Globus pallidus (tissue), 1 donor: ENCODE measurements around the gene SPATA6L.
"Not testable (repeated sequence)": the region's sequence is repeated elsewhere in the genome, so short reads cannot be mapped to it uniquely, and the experiment has no call there.

Source experiments
- DNase-seq: peaks from one replicate; pipeline ENCODE4 v3.0.0-alpha.2; 2015; ENCODE audit warnings: low spot score

Gene SPATA6L

DNA sequence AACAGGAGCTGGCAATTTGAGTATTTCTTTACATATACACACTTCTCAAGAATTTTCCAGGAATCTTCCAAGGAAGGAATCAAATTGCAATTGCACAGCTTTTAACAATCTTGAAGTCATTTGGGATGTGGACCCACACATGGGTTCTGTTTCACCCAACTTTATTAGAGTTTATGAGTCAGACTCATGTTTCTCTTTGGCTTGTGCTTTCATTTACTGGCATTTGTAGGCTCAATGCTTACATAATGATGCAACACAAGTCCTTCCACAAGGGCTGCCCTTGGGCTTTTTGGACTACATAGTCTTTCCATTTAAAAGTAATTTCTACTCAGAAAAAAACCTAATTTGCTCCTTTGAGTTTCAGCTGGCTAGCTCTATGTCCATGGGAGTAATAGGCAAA lies 8.5 kb upstream of the SPATA6L start:
- no peak for DNase-seq

DNA sequence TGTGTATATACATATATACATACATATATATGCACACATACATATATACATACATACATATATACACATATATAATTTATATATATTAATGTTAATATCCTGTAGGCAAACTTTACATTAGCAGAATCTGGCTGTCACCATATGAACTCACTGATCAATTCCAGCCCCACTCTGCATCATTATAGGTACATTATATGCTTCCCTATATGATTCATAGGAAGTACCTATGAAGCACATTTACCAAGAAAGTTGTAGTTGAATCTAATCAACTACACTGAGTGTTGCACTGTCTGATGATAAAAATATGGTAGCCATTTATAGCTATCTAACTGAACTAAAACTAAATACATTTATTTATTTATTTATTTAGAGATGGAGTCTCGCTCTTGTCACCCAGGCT lies 5.5 kb upstream of the SPATA6L start:
- DNase-seq: no peak

GRCh38 chr9:4670591-4670990 lies 4.3 kb upstream of the SPATA6L start:
- DNase-seq: no peak

- no peak for DNase-seq
Observed at GRCh38 chr9:4669890-4670289, 3.6 kb upstream of the SPATA6L start.

- DNase-seq: no peak
Observed at GRCh38 chr9:4668604-4669003, 2.3 kb upstream of the SPATA6L start.

- no peak for DNase-seq
Observed at GRCh38 chr9:4667681-4668080, 1.4 kb upstream of the SPATA6L start.

DNA sequence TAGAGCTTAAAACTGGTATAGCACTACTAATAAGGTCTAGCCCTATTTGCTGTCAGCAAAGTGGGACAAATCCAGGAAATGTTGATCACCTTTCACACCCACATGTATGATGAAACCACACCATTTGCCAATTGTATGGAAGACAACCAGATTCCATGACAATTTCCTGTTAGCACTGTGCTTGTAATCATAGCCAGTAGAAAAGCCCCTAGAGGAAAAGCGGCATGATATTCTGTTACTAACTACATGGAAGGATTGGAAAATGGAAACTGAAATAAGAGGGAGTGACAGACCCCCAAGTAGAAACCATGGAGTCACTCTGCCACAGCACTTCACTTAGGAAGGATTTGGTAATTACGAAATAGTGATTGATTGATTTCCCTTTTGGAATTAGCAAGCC lies 923 bp downstream of the SPATA6L start:
- DNase-seq: no peak

GRCh38 chr9:4663956-4664355 lies 2.3 kb downstream of the SPATA6L start:
- DNase-seq: no peak

DNA sequence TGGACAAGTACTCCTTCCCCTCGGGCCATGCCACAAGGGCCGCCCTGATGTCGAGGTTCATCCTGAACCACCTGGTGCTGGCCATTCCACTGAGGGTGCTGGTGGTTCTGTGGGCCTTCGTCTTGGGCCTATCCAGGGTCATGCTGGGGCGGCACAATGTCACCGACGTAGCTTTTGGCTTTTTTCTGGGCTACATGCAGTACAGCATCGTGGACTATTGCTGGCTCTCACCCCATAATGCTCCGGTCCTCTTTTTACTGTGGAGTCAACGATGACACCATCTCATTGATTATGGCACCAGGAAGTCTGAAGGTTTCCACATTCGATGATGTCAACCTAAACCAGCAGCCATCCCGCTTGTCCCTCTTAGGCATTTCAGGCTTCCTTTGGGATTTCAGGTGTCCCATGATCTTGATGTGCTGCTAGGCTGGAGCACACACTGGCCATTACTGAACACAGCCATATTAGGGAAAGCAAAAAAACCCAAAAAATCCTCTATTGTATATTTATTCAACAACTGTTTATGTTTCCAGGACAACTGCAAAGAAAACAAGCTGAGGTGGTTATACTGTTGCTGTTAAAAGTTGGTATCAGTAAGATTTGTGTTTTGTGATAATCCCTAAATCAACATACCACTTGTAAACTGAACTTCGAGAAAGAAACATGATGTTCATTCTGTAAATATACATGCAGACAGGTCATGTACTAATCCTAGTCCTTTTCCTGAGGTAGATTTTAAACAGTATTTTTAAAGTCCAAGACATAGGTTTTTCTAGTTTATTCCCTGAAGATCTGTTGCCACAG lies 3.1 kb downstream of the SPATA6L start:
- no peak for DNase-seq

DNA sequence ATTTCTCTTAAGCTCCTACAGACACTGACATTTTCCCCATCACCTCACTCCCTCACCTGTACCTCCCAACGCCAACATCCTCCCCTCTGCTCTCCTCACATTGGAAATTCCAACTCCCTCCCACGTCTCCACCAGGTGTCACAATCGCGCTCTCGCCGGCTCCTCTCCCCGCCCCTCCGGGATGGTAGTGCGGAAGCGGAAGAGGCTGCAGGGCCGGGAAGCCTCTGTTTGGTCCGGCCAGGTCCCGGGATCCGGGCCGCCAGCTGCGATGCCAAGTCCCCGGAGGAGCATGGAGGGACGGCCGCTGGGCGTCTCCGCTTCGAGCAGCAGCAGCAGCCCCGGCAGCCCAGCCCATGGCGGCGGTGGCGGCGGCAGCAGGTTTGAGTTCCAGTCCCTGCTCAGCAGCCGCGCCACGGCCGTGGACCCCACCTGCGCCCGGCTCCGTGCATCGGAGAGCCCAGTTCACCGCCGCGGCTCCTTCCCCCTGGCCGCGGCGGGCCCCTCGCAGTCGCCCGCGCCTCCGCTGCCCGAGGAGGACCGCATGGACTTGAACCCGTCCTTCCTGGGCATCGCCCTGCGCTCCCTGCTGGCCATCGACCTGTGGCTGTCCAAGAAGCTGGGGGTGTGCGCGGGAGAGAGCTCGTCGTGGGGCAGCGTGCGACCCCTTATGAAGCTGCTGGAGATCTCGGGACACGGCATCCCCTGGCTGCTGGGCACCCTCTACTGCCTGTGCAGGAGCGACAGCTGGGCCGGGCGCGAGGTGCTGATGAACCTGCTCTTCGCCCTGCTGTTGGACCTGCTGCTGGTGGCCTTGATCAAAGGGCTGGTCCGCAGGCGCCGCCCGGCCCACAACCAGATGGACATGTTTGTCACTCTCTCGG lies 3.9 kb downstream of the SPATA6L start, which contains the start of gene PLPP6:
PLPP6 (plus strand) TSS at position 187 of the 881 bp plus-strand sequence; CDS start at position 269, 82 bp downstream.
- DNase-seq: peak; percentile 78

DNA sequence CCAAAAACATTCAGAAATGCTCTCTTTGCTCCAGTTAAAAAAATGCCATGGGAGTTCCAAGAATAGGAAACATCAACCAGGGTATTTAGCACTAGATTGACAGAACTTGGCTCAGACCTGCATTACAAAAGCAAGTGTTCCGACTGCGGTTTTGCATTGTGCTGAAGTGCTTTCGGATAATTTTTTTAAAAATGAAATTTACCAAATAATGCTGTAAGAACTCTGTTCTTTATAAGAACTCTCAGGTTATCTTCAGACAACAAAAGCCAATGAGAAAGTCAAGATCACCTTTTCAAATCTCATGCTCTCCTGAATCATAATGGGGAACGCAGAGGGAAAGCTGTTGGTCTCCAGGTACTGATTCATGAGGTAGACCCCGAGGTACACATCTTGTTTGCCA lies 4.7 kb downstream of the SPATA6L start:
- DNase-seq: no peak

DNA sequence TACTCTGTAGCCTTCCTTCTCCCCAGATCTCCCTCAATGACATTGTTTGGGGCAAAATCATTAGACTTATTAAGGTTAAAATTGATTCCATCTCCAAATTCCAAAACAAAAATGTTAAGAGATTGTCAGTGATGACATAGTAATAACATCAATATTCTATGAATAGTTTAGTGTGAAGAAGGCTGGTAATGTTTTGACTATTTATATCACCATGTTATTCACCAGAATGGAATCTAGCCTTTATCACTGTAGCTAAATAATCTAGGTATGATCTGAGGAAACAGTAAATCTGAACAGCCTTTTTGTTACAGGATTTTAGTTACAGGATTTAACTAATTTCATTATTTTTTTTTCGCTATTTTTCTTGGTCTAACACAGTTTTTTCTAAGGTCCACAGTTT lies 5.1 kb downstream of the SPATA6L start:
- no peak for DNase-seq

- DNase-seq: not testable (repeated sequence)
Observed at GRCh38 chr9:4660665-4661064, 5.6 kb downstream of the SPATA6L start.

DNA sequence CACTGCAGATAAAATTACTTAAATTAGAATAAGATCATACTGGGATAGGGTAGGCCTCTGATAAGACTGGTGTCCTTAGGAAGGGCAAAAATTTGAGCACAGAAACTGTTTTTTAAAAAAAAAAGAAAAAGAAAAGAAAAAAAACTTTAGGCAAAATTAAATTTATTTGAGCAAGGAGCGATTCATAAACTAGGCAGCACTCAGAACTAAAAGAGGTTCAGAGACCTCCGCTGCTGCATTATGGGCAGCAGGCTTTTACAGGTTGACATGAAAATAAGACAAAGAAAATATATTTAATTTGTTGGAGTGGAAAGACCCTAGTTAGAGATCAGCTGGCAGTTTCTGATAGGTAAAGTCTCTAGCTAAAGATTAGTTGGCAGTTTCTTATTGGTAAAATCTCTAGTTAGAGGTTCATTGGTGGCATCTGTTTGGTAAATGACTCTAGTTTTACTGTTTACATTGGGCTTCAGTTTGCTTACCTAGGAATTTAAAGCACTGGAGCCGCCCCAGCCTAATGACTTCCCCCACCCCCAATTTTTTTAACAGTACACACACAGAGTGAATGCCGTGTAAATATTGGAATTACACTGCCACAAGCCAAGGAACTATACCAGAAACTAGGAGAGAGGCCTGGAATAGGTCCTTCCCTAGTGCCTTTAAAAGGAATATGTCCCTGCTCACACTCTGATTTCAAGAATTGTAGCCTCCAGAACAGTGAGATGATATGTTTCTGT lies 8.7 kb downstream of the SPATA6L start:
- DNase-seq: no peak

GRCh38 chr9:4656621-4657020 lies 9.7 kb downstream of the SPATA6L start:
- DNase-seq: no peak

DNA sequence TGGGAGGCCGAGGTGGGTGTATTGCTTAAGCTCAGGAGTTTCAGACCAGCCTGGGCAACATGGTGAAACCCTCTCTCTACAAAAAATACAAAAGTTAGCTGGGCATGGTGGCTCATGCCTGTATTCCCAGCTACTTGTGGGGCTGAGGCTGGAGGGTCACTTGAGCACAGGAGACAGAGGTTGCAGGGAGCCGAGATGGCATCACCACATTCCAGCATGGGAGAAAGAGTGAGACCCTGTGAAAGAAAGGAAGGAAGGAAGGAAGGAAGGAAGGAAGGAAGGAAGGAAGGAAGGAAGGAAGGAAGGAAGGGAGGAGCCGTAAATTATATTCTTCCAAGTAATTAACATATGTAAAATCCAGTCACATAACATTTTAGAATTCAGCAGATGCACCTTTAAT lies 10.1 kb downstream of the SPATA6L start:
- not testable (repeated sequence) for DNase-seq

DNA sequence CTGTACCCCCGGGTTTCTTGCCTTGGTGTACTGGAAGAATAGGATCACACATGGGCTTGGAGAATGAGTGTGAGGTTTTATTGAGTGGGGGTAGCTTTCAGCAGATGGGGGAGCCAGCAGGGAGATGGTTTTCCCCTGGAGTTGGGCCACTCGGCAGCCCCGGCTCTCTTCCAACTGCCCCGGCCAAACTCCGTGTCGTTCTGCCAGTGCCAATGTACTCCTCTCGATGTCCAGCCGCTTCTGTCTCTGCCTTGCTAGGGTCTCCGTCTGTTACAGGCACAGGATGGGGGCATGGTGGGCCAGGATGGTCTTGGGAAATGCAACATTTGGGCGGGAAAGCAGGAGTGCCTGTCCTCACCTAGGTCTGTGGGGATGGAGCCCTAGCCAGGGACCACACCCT lies 11.7 kb downstream of the SPATA6L start:
- DNase-seq: no peak

DNA sequence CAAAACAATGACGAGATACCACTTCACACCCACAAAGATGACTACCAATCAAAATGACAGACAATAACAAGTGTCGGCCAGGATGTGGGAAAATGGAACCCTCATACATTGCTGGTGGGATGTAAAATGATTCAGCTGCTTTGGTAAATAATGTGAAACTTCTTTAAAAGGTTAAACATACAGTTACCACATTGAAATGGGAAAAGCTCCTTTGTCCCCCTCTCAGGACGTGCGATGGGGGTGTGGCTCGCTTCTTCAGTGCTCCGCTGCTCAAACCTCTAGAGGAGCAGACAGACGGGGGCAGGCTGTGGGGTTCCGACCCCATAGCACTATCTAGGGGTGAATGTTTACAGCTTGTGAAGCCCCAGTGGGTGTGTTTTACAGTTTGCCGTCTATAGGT lies 12.2 kb downstream of the SPATA6L start:
- no peak for DNase-seq

GRCh38 chr9:4642351-4642750 lies 23.9 kb downstream of the SPATA6L start:
- DNase-seq: no peak

DNA sequence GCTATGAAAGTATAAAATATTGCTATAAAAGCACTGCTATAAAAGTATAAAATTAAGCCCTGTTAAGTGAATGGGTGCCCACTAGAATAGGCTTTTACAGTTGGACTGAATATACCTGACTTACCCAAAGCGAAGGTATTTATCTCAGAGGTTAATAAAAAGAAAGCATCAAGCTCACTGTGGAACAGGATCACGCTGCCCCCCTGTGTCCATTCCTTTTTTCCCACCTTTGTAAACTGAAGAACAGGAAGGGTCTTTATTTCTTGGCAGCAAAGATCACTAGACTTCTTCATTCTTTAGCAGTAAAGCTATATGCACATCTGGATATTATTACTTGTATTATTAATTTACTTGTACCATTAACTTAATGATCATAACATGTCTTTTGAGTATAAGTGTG lies 26.3 kb downstream of the SPATA6L start:
- DNase-seq: no peak

DNA sequence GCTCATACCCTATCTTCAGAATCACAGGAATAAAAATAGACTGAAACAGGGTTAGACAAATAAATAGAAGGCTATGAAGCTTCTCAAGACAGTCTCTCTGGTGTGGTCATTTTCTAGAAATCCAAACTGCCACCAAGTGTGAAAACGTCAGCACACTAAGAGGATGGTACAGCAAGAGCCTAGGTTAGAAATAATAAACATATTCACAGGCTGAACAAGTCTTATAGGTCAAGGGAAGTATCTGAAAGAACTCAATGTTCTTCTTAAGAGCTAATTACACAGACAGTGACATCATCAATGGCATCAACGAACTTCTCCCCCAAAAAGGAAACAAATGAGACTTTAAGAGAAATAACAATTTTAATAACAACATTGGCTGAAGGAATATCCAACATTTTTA lies 26.9 kb downstream of the SPATA6L start:
- DNase-seq: no peak

- no peak for DNase-seq
Observed at GRCh38 chr9:4638968-4639367, 27.3 kb downstream of the SPATA6L start.
